Measurements from ENCODE around the gene SLPI. TPM values are rescaled to one million over a fixed set of nuclear protein-coding genes. Genes with fewer than 3 reads are reported as not detected.

The SLPI gene
- total RNA-seq, 1 donor from 2014 or later, result not detected

- no peak for DNase-seq (ENCODE audit: low read depth)
Measured at GRCh38 chr20:45218636-45219035, 35.7 kb downstream of the SLPI start.

GRCh38 chr20:45218124-45218523 is 36.2 kb downstream of the SLPI start:
- DNase-seq (ENCODE audit: low read depth), result no peak

GRCh38 chr20:45212836-45213235 is 41.5 kb downstream of the SLPI start:
- no peak for DNase-seq (ENCODE audit: low read depth)

- DNase-seq (ENCODE audit: low read depth), result no peak
Measured at GRCh38 chr20:45211569-45212474, 42.5 kb downstream of the SLPI start.

- no peak for DNase-seq (ENCODE audit: low read depth)
Measured at GRCh38 chr20:45209924-45210323, 44.4 kb downstream of the SLPI start.

- DNase-seq (ENCODE audit: low read depth), result no peak
Measured at GRCh38 chr20:45206725-45207124, 47.6 kb downstream of the SLPI start, which contains the start of gene SEMG1. SEMG1 (plus strand) TSS chr20:45207033; CDS start chr20:45207054, 21 bp downstream.

Other genes starting within 250 kb of the SLPI start
- gene KCNS1, start 153.4 kb downstream of the SLPI start, total RNA-seq, result not detected in 2 replicates
- not detected in 2 replicates for gene WFDC5, start 139.4 kb downstream of the SLPI start, total RNA-seq
- gene WFDC12, start 130.1 kb downstream of the SLPI start, total RNA-seq, result not detected in 2 replicates
- not detected in 2 replicates for gene PI3, start 79.7 kb downstream of the SLPI start, total RNA-seq
- not detected in 2 replicates for gene SEMG1, start 47.5 kb downstream of the SLPI start, total RNA-seq
- gene SEMG2, start 33.2 kb downstream of the SLPI start, total RNA-seq, result not detected in 2 replicates
- not detected in 2 replicates for gene RBPJL, start 52.3 kb upstream of the SLPI start, total RNA-seq
- gene MATN4, start 53.7 kb upstream of the SLPI start, total RNA-seq, result not detected in 2 replicates
- gene SDC4, start 93.9 kb upstream of the SLPI start, total RNA-seq, result 34.8 and 51.5 TPM in 2 replicates
- 12.7 and 13.2 TPM in 2 replicates for gene SYS1, start 108.6 kb upstream of the SLPI start, total RNA-seq
- gene TP53TG5, start 123.8 kb upstream of the SLPI start, total RNA-seq, result not detected in 2 replicates
- 3.3 and 3.4 TPM in 2 replicates for gene DBNDD2, start 153.7 kb upstream of the SLPI start, total RNA-seq
- 123 and 136 TPM in 2 replicates for gene PIGT, start 161.6 kb upstream of the SLPI start, total RNA-seq
- not detected in 2 replicates for gene WFDC2, start 215.2 kb upstream of the SLPI start, total RNA-seq